Transverse colon (tissue), 4 donors: Measurements from ENCODE around the gene ZNF778.

Experiments
- CTCF ChIP-seq, 5 experiments: fragments of 200-600 bp in 3 of 5; fragments of 450-650 bp in 2 of 5; sonication (generic) in 3 of 5; IDR thresholded peaks; 1 replicate in 2 of 5; 2 replicates in 3 of 5; pipeline ENCODE4 v1.5.1; 2016 to 2017; ENCODE audit warnings: antibody characterized with exemption in 5 of 5, inconsistent platforms in 3 of 5, mild to moderate bottlenecking in 2 of 5, moderate library complexity in 1 of 5
- EP300 ChIP-seq: sonication (generic); formaldehyde crosslinking; IDR thresholded peaks from one replicate; pipeline ENCODE4 v1.6.1; 2017; ENCODE audit warnings: antibody characterized with exemption, low read depth
- POLR2A ChIP-seq: fragments of 450-650 bp; IDR thresholded peaks from one replicate; pipeline ENCODE4 v1.6.1; 2016; ENCODE audit warnings: antibody characterized with exemption, mild to moderate bottlenecking, moderate library complexity
- POLR2AphosphoS5 ChIP-seq, 3 donors: sonication (generic); formaldehyde crosslinking; IDR thresholded peaks; one replicate each; pipeline ENCODE4 v1.6.1; 2016; ENCODE audit warnings: antibody characterized with exemption in 3 of 3

GRCh38 chr16:89210904-89211515 is 6.5 kb upstream of the ZNF778 start:
- TF ChIP-seq CTCF (IDR thresholded peaks at IDR 0.05) (no peak), POLR2A (no peak), EP300 (no peak), POLR2AphosphoS5 (IDR thresholded peaks at IDR 0.05) (no peak)
